GM18907 (cell line): ENCODE results near the gene PCDH9.
"Not testable (repeated sequence)": the region's sequence is repeated elsewhere in the genome, so short reads cannot be mapped to it uniquely, and the experiment has no call there.

Source experiments
- ATAC-seq: cut with Tn5 transposase; IDR thresholded peaks from one replicate; pipeline ENCODE4 v1.9.1; 2021; ENCODE audit warnings: mild to moderate bottlenecking, moderate library complexity; ENCODE audit not compliant: unreplicated experiment

PCDH9 gene

DNA sequence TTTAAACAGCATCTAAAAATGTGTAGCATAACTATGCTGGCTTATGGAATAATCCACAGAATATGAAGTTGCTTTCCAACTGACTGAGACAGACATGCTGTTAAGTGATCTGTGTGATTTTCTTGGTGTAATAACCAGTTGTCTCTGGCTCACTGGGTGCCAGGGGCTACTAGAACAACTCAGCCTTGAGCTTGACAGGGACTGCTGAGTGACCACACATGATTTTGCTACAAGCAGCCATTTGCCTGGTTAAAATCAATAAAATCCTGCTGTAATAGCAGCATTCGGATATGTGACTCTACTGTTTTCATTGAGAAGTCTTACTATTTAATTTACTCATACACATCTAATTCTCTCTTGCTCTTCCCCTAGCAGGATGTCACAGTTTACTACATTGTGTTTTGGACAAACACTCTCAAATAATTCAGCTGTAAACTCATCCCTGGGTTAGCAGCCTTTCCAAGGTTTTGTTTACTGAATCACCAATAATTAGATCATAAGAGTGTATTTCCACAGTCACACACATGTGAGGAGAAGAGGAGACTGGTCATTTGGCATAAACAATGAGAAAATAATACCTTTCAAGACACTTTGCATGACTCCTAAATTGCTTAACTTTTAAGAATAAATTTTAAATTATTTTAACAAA lies 426.2 kb downstream of the PCDH9 start:
- no peak for ATAC-seq

DNA sequence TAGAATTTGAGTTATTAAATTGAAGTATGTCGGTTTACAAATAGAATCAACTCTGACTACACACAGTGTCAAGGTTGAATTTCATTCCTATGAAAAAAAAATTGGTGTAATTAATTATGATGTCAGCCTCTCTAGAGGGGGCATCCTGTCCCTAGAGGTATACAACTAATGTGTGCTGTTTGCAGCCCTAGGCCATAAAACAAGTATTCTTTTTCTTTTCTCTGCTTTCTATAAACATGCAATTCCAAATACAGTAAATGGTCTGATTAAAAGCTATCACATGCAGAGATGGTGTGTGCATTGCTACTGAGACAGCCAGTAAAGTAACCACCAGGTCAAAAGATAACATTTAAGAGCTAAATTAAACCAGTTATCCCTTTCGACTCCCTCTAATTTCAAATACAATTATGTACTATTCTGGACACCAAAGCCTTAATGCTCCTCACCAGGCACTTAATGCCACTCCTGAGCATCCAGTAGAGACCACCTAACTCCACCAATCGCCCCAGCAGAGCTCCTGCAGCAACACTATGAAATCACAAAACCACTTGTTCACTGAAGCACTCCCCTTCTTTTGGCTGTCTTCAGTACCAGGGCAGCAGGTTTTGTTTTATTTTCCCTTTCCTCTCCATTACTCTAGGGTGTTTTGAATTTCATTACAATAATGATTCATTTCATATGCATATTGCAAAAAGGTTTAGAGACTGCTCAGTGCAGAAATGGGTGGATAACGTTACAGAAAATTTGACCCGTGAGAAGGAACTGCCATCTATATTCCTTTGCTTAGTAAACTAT lies 426.9 kb downstream of the PCDH9 start:
- ATAC-seq: no peak

GRCh38 chr13:66795636-66796035 lies 434.5 kb downstream of the PCDH9 start:
- ATAC-seq: no peak

DNA sequence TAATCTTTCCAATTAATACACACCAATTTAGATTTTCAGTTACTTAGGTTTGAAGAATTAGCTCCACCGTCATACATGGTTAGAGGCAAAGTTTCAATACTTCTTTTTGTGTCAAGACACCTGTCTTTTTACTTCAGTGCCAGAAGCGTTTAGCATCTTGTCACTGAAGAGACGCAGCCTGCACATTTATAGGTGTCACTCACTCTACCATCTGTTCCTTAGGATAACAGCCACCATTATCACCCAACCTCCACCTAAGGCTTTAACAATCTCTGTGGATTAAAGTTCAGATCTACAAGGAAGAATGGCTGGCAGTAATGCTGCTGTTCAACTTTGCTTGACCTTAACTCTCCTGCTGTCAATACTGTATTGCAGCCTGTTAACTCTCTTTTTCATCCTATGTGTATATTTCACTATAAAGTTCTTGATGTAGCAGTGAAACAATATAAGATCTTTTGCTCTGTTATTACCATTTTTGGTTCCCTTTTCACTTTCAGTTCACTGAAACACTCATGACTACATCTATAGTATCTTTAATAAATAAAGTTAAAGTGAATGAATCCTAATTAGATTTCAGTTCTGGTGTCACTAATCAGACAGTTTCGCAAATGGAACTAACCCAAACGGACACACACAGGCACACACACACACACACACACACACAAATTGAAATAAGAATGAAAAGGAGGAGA lies 435.6 kb downstream of the PCDH9 start:
- peak; percentile 65 for ATAC-seq

- ATAC-seq: no peak
These were observed 439.3 kb downstream of the PCDH9 start for GRCh38 chr13:66790861-66791260.

- ATAC-seq: no peak
These were observed 448.9 kb downstream of the PCDH9 start for GRCh38 chr13:66781241-66781640.

DNA sequence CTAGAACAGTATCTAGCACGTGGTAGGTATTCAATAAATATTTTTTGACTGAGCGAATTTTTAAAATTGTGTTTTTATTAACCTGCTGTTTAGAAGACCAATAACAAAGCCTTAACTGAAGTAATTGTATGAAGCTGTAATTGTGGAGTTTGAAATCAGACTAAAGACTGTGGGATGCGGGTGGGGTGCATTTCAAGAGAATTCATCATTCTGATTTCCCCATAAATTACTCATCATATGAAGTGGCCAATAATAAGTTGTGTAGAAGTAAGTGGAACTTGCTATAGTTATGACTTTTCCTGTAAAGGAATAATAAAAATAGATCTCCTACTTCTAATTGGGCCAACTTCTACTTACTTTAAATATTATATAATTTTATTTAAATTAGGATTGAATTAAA lies 449.3 kb downstream of the PCDH9 start:
- no peak for ATAC-seq

DNA sequence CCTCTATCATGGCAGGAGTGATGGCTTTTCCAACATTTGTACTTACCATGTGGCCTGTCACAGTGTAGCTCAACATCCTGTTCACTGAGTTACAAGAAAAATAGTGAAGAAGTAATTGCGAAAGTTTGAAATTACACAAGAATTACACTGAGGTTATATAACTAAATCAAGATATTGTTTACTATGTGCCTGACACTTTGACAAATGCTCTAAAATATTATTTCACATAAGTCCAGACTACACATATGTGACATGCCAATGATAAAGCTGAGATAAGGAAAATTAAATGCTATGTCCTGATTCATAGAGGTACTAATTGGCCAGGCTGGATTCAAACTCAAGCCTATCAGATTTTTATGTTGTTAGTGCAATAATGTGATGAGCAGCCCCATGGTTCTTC lies 451.7 kb downstream of the PCDH9 start:
- no peak for ATAC-seq

GRCh38 chr13:66775196-66775595 lies 454.9 kb downstream of the PCDH9 start:
- ATAC-seq: no peak

DNA sequence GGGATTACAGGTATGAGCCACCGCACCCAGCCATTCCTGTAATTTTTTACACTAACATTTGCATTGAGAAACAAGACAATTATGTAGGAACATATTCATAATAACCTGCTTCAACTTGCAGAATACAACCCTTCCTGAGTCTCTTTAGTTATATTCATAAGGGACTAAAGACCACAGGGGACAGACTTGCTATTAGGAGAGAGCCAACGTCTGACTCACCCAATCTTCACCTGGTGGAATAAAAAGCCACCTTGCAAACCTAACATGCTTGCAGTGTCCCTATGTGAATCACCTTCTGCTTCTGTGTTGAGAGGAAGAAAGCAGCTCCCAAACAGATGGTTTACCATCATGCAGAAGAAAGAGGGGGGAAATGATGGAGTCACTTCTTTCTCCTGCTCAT lies 456.1 kb downstream of the PCDH9 start:
- ATAC-seq: no peak

GRCh38 chr13:66765559-66765958 lies 464.6 kb downstream of the PCDH9 start:
- ATAC-seq: no peak

DNA sequence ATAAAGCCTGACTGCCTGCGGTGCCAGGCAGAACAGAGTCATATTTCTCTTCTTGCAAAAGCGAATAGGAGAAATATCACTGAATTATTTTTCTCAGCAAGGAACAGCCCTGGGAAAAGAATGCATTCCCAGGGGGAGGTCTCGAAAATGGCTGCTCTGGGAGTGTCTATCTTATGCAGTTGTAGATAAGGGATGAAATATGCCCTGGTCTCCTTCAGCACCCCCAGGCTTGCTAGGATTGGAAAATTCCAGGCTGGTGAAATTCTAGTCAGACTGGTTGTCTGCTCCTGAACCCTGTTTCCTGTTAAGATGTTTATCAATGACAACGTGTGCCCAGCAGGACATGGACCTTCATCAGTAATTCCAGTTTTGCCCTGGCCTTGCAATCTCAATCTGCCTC lies 469.5 kb downstream of the PCDH9 start:
- ATAC-seq: not testable (repeated sequence)

GRCh38 chr13:66759919-66760318 lies 470.2 kb downstream of the PCDH9 start:
- ATAC-seq: no peak

- peak; percentile 82 for ATAC-seq
These were observed 478.4 kb downstream of the PCDH9 start for GRCh38 chr13:66751691-66752090.

DNA sequence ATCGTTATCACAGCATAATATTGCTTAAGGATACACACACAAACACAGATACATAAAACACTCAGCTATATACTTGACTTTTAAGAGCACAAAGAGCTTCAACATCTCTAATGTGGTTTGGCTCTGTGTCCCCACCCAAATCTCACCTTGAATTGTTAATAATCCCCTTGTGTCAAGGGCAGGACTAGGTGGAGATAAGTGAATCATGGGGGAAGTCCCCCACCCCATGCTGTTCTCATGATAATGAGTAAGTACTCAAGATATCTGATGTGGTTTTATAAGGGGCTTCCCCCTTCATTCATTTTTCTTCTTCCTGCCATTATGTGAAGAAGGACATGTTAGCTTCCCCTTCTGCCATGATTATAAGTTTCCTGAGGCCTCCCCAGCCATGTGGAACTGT lies 481.4 kb downstream of the PCDH9 start:
- ATAC-seq: no peak

DNA sequence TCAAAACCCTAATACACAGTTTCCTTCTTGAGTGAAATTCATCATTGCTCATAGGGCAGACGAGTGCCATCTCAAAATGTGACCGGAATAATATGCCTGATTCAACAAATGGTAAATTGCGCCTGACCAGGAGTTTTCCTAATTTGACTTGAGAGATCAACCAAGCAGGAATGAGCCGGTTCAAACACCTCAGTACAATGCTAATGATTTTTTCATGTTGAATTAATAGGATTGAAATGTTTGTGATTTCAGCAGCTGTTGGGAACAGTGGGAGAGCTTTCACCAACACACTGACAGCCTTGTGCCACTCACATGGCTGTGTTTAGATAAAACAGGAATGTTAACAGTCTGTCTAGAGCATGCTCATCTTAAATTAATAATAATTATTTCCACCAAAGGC lies 484.8 kb downstream of the PCDH9 start:
- ATAC-seq: no peak

DNA sequence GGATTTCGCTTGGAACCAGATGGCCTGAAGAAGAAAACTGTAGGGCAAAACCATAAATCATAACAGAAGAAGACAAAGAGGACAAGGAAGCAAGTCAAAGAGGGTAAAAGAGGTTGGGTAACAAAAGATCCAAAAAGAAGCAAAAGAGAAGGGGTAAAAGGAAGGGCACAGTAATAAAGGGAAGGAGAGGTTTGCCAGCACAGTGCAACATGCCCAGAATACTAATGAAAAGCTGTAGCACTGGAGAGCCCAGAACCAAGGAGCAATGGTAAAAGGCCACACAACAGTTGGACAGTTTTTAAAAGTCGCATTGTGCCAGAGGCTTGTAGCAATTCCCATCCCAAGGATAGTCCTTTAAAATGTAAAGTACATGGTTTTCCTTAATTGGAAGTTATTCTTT lies 506.6 kb downstream of the PCDH9 start:
- ATAC-seq: no peak

- ATAC-seq: no peak
These were observed 513.6 kb downstream of the PCDH9 start for GRCh38 chr13:66716538-66716937.

GRCh38 chr13:66714795-66715194 lies 515.3 kb downstream of the PCDH9 start:
- ATAC-seq: no peak

GRCh38 chr13:66704110-66704509 lies 526.0 kb downstream of the PCDH9 start:
- ATAC-seq: no peak

GRCh38 chr13:66703597-66703996 lies 526.5 kb downstream of the PCDH9 start:
- no peak for ATAC-seq

- ATAC-seq: no peak
These were observed 530.0 kb downstream of the PCDH9 start for GRCh38 chr13:66700117-66700601.
